Measurements from ENCODE around the gene INF2.
"Not testable (repeated sequence)": the region's sequence is repeated elsewhere in the genome, so short reads cannot be mapped to it uniquely, and the experiment has no call there.

The INF2 gene

GRCh38 chr14:104652386-104652785 is 37.0 kb upstream of the INF2 start:
- TF ChIP-seq, protein P1, sequence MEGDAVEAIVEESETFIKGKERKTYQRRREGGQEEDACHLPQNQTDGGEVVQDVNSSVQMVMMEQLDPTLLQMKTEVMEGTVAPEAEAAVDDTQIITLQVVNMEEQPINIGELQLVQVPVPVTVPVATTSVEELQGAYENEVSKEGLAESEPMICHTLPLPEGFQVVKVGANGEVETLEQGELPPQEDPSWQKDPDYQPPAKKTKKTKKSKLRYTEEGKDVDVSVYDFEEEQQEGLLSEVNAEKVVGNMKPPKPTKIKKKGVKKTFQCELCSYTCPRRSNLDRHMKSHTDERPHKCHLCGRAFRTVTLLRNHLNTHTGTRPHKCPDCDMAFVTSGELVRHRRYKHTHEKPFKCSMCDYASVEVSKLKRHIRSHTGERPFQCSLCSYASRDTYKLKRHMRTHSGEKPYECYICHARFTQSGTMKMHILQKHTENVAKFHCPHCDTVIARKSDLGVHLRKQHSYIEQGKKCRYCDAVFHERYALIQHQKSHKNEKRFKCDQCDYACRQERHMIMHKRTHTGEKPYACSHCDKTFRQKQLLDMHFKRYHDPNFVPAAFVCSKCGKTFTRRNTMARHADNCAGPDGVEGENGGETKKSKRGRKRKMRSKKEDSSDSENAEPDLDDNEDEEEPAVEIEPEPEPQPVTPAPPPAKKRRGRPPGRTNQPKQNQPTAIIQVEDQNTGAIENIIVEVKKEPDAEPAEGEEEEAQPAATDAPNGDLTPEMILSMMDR (IDR thresholded peaks at IDR 0.05; ENCODE audit: low read depth, low read length): no peak

DNA sequence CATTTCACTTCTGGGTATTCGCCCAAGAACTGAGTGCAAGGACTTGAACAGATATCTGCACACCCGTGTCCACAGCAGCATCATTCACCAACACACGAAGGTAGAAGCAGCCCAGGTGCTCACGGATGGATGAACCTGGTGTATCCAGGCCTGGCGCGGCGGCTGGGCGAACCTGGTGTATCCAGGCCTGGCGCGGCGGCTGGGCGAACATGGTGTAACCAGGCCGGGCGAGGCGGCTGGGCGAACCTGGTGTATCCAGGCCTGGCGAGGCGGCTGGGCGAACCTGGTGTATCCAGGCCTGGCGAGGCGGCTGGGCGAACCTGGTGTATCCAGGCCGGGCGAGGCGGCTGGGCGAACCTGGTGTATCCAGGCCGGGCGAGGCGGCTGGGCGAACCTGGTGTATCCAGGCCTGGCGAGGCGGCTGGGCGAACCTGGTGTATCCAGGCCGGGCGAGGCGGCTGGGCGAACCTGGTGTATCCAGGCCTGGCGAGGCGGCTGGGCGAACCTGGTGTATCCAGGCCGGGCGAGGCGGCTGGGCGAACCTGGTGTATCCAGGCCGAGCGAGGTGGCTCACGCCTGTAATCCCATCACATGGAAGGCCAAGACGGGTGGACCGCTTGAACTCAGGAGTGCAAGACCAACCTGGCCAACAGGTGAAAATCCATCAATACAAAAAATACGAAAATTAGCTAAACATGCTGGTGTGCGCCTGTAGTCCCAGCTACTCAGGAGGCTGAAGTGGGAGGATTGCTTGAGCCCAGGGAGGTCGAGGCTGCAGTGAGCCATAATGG is 36.1 kb upstream of the INF2 start:
- H3K4me3 ChIP-seq (ENCODE audit: low read depth, low read length): not testable (repeated sequence)

More at GRCh38 chr14:104652386-104652785, 37.0 kb upstream of the INF2 start:
- no peak overlapping the region for H3K4me3 ChIP-seq (ENCODE audit: low read depth, low read length)

GRCh38 chr14:104654119-104654518 is 35.3 kb upstream of the INF2 start:
- no peak overlapping the region for H3K4me3 ChIP-seq (ENCODE audit: low read depth, low read length)
- TF ChIP-seq, protein P1 (IDR thresholded peaks at IDR 0.05; ENCODE audit: low read depth, low read length): no peak

DNA sequence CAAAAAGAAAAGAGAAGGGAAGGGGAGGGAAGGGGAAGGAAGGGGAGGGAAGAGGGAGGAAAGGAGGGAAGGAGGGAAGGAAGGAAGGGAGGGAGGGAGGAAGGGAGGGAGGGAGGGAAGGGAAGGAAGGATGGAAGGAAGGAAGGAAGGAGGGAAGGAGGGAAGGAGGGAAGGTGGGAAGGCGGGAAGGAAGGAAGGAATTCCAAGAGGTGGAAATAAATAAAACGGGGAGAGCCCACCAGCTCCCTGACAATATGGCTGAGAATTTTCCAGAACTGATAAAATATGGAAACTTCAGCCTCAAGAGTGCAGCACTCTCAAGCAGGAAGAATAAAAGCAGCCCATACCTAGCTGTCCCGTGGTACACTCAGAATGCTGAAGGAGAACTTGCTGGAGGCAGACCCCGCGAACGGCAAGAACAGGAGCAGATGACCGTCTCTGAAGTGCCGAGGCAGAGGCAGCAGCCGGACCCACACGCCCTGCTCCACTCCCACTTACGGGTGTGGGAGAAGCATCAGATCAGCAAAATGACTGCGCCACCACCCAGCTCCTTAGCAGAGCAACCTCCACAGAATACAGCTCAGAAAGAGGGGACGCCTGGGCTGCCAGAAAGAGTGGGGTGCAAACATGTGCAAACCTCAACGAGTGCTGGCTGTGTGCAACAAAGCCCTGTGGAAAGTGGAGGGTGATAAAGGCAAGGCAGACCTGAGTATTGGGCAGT is 34.1 kb upstream of the INF2 start:
- H3K4me3 ChIP-seq (ENCODE audit: low read depth, low read length): no peak overlapping the region
- TF ChIP-seq, protein P1 (IDR thresholded peaks at IDR 0.05; ENCODE audit: low read depth, low read length): no peak

DNA sequence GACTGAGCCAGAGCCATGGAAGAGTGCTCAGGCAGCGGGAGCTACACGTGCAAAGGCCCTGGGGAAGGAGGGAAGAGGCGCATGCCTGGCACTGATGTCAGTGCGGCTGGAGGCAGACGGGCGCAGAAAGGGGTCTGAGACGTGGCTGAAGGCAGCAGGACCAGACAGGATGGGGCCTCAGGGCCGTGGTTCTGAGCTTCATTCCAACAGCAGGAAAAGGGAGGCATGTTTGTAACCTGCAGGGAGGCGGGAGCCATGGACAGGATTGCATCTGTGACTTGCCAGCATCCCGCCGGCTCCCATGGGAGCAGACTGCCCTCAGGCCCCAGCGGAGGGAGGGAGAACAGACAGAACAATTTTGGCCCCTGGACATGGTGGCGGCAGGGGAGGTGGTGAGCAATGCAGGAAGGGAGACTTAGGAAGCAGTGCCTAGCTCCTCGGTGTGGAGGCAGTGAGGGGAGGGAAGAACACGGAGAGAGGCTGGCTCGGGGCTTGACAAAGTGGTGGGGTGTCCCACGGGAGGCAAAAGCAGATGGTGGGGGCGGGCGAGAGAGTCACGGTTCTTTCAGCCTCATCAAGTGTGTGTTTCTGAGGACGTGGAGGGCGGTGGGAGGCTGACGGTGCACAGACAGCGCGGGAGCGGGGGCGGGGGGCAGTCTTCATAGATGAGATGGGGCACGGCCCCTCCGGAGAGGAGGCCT is 33.3 kb upstream of the INF2 start:
- TF ChIP-seq, protein P1 (IDR thresholded peaks at IDR 0.05; ENCODE audit: low read depth, low read length): no peak
- H3K4me3 ChIP-seq (ENCODE audit: low read depth, low read length): no peak overlapping the region

DNA sequence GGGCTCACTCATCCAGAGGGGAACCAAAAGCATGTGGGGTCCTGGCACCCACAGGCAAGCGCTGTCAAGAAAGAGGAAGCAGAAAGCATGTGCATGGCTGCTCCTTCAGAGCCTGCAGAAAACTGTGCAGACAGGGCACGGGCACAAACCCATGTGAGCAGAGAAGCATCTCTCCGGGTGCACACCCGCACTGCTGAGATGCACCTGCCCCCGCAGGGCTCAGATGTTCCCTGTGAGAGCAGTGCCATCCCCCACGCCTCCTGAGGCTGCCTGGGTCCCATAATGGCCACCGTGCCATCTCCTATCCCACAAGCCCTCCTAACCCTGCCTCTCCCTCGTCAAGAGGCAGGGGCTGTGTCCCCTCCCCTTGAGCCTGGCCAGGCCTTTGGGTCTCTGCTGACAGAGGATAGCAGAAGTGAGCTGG is 32.3 kb upstream of the INF2 start:
- TF ChIP-seq, protein P1 (IDR thresholded peaks at IDR 0.05; ENCODE audit: low read depth, low read length): no peak

DNA sequence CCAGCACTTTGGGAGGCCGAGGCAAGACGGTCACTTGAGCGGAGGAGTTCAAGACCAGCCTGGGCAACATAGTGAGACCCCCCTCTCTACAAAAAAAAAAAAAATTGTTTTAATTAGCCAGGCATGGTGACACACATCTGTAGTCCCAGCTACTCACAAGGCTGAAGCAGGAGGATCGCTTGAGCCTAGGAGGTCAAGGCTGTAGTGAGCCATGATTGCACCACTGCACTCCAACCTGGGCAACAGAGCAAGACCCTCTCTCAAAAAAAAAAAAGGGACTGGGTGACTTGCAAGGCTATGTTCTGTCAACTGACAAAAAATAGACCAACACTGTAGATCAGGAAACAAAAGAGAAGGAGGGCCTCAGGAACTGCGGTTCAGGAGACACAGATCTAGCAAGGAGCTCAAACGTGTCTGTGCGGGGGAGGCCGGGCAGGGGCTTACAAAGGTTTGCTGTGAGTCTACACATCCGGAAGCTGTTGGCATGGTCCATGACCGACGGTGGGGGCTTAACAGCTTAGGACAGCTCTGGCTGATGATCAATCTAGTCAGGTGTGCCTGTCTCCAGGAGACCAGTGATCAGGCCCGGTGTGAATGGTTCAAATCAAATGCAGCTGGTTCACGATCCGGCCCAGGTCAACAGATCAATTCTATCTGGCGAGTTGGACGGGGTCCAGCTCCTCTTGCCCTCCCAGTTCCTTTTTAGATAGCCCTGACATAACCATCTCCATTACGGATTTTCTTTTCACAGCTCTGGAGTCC is 31.7 kb upstream of the INF2 start:
- no peak overlapping the region for H3K4me3 ChIP-seq (ENCODE audit: low read depth, low read length)
- TF ChIP-seq, protein P1 (IDR thresholded peaks at IDR 0.05; ENCODE audit: low read depth, low read length): no peak

More for the DNA sequence above, 32.3 kb upstream of the INF2 start:
- no peak overlapping the region for H3K4me3 ChIP-seq (ENCODE audit: low read depth, low read length)
